ENCODE data around the gene TRPC5OS.

TRPC5OS gene

GRCh38 chrX:111875881-111876280, at the start of gene TRPC5OS:
Gene TRPC5OS (plus strand): TSS chrX:111876181. CDS start chrX:111901850, 25,669 bp downstream.
- no peak for DNase-seq

GRCh38 chrX:111829345-111829744, 46.6 kb upstream of the TRPC5OS start:
- DNase-seq, result no peak

- DNase-seq, result no peak
These were observed 45.4 kb upstream of the TRPC5OS start for GRCh38 chrX:111830571-111830970.

- DNase-seq, result no peak
These were observed 44.6 kb upstream of the TRPC5OS start for GRCh38 chrX:111831343-111831742.

- no peak for DNase-seq
These were observed 38.8 kb upstream of the TRPC5OS start for GRCh38 chrX:111837197-111837596.

GRCh38 chrX:111847491-111848133, 28.4 kb upstream of the TRPC5OS start:
- no peak for DNase-seq

GRCh38 chrX:111848541-111848940, 27.4 kb upstream of the TRPC5OS start:
- no peak for DNase-seq

GRCh38 chrX:111850975-111851374, 25.0 kb upstream of the TRPC5OS start:
- DNase-seq, result no peak

GRCh38 chrX:111854556-111855490, 21.2 kb upstream of the TRPC5OS start:
- DNase-seq, result no peak

- DNase-seq, result no peak
These were observed 18.4 kb upstream of the TRPC5OS start for GRCh38 chrX:111857534-111858060.

- DNase-seq, result no peak
These were observed 14.4 kb upstream of the TRPC5OS start for GRCh38 chrX:111861605-111862004.

- no peak for DNase-seq
These were observed 8.7 kb upstream of the TRPC5OS start for GRCh38 chrX:111867236-111867635.

- no peak for DNase-seq
These were observed 7.0 kb upstream of the TRPC5OS start for GRCh38 chrX:111868726-111869638.

- no peak for DNase-seq
These were observed 6.3 kb upstream of the TRPC5OS start for GRCh38 chrX:111869639-111870034.

- DNase-seq, result no peak
These were observed 1.7 kb upstream of the TRPC5OS start for GRCh38 chrX:111874241-111874640.

- DNase-seq, result no peak
These were observed 665 bp downstream of the TRPC5OS start for GRCh38 chrX:111876646-111877045.

- DNase-seq, result no peak
These were observed 1.7 kb downstream of the TRPC5OS start for GRCh38 chrX:111877681-111878080.

GRCh38 chrX:111880735-111881134, 4.8 kb downstream of the TRPC5OS start:
- DNase-seq, result no peak

GRCh38 chrX:111881715-111882114, 5.7 kb downstream of the TRPC5OS start:
- DNase-seq, result no peak

- no peak for DNase-seq
These were observed 10.7 kb downstream of the TRPC5OS start for GRCh38 chrX:111886678-111887077.

- DNase-seq, result no peak
These were observed 12.6 kb downstream of the TRPC5OS start for GRCh38 chrX:111888600-111888999.

- DNase-seq, result no peak
These were observed 16.4 kb downstream of the TRPC5OS start for GRCh38 chrX:111892375-111892774.

- no peak for DNase-seq
These were observed 20.2 kb downstream of the TRPC5OS start for GRCh38 chrX:111896148-111896547.
